DMS153 (cell line): Measurements from ENCODE around the gene GNB1.

Experiments
- DNase-seq: peaks from one replicate; lab custom pipeline; 2025; lab: John Stamatoyannopoulos, UW

GNB1 gene

GRCh38 chr1:1825217-1825616 lies 65.7 kb downstream of the GNB1 start:
- DNase-seq: no peak

- no peak for DNase-seq
These were observed 71.1 kb downstream of the GNB1 start for GRCh38 chr1:1819762-1820161.

GRCh38 chr1:1817221-1817620 lies 73.7 kb downstream of the GNB1 start:
- no peak for DNase-seq

- DNase-seq: no peak
These were observed 75.1 kb downstream of the GNB1 start for GRCh38 chr1:1815606-1816281.

GRCh38 chr1:1809489-1809888 lies 81.4 kb downstream of the GNB1 start:
- DNase-seq: no peak

- no peak for DNase-seq
These were observed 82.7 kb downstream of the GNB1 start for GRCh38 chr1:1808206-1808605.

- DNase-seq: no peak
These were observed 84.0 kb downstream of the GNB1 start for GRCh38 chr1:1806890-1807289.

GRCh38 chr1:1804301-1804700 lies 86.6 kb downstream of the GNB1 start:
- DNase-seq: no peak

GRCh38 chr1:1802871-1803270 lies 88.0 kb downstream of the GNB1 start:
- no peak for DNase-seq

- DNase-seq: no peak
These were observed 91.2 kb downstream of the GNB1 start for GRCh38 chr1:1799716-1800115.

GRCh38 chr1:1797731-1798341 lies 93.1 kb downstream of the GNB1 start:
- no peak for DNase-seq

GRCh38 chr1:1796466-1796865 lies 94.4 kb downstream of the GNB1 start:
- DNase-seq: no peak

GRCh38 chr1:1794999-1795398 lies 95.9 kb downstream of the GNB1 start:
- no peak for DNase-seq

- DNase-seq: no peak
These were observed 97.2 kb downstream of the GNB1 start for GRCh38 chr1:1793481-1794244.

GRCh38 chr1:1788646-1789431 lies 102.0 kb downstream of the GNB1 start:
- no peak for DNase-seq

- DNase-seq: no peak
These were observed 102.8 kb downstream of the GNB1 start for GRCh38 chr1:1788136-1788535.

- no peak for DNase-seq
These were observed 103.9 kb downstream of the GNB1 start for GRCh38 chr1:1786836-1787605.

GRCh38 chr1:1785666-1786065 lies 105.2 kb downstream of the GNB1 start:
- no peak for DNase-seq

- no peak for DNase-seq
These were observed 106.0 kb downstream of the GNB1 start for GRCh38 chr1:1784933-1785332.

- no peak for DNase-seq
These were observed 107.6 kb downstream of the GNB1 start for GRCh38 chr1:1783320-1783719.

- peak; percentile 91 for DNase-seq
These were observed 108.3 kb downstream of the GNB1 start for GRCh38 chr1:1782399-1783221.
